Sigmoid colon (tissue), 4 donors: ENCODE data around the gene EME2.

Source experiments
- CTCF ChIP-seq, 4 experiments: fragments of 450-650 bp in 3 of 4; fragments of 200-600 bp in 1 of 4; IDR thresholded peaks; one replicate each; pipeline ENCODE4 v1.5.1; 2016 to 2019; ENCODE audit warnings: antibody characterized with exemption in 4 of 4, mild to moderate bottlenecking in 3 of 4, moderate library complexity in 2 of 4
- EP300 ChIP-seq, 4 donors: sonication (generic); formaldehyde crosslinking; IDR thresholded peaks; one replicate each; pipeline ENCODE4 v1.6.1; 2017; ENCODE audit warnings: antibody characterized with exemption in 4 of 4
- POLR2A ChIP-seq, 2 donors: fragments of 450-650 bp; IDR thresholded peaks; one replicate each; pipeline ENCODE4 v1.6.1; 2016; ENCODE audit warnings: antibody characterized with exemption in 2 of 2, mild to moderate bottlenecking in 2 of 2, moderate library complexity in 2 of 2
- POLR2AphosphoS5 ChIP-seq, 4 donors: sonication (generic); formaldehyde crosslinking; IDR thresholded peaks; one replicate each; pipeline ENCODE4 v1.6.1; 2017; ENCODE audit warnings: antibody characterized with exemption in 4 of 4

DNA sequence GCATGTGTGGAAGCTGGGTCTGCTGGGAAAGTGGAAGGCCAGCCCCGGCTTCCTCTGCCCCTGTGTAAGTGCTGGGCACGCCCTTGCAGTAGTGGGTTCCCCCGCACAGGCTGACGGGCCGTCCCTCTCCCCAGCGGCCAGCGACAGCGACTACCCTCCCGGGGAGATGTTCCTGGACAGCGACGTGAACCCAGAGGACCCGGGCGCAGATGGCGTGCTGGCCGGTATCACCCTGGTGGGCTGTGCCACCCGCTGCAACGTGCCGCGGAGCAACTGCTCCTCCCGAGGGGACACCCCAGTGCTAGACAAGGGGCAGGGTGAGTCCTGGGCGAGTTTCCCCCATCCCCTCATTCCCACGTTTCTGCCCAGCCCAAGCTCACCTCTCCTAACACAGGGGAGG is 6.8 kb upstream of the EME2 start:
- TF ChIP-seq POLR2A (IDR thresholded peaks at IDR 0.05) = no peak
- TF ChIP-seq EP300 (IDR thresholded peaks at IDR 0.05) = no peak
- no peak for TF ChIP-seq POLR2AphosphoS5 (IDR thresholded peaks at IDR 0.05)
- no peak for TF ChIP-seq CTCF (IDR thresholded peaks at IDR 0.05)
